MM.1S (cell line): ENCODE results near the gene ARID5A.

Experiments
- DNase-seq: peaks from one replicate; pipeline ENCODE4 v3.0.0-alpha.2; 2015
- H2AFZ ChIP-seq: fragments of 300-600 bp; sonication (generic); 2 replicates; pipeline ENCODE4 v1.6.0; 2016; ENCODE audit warnings: antibody characterized with exemption, low read length
- H3F3A ChIP-seq: fragments of 300-600 bp; sonication (generic); 2 replicates; pipeline ENCODE4 v1.6.1; 2016; ENCODE audit warnings: mild to moderate bottlenecking, antibody characterized with exemption, low read length, moderate library complexity, mixed read lengths; ENCODE audit not compliant: insufficient read depth
- H3K27ac ChIP-seq: fragments of 300-600 bp; sonication (generic); 2 replicates; pipeline ENCODE4 v1.5.1; 2016; ENCODE audit warnings: mild to moderate bottlenecking, low read length
- H3K27me3 ChIP-seq: fragments of 300-600 bp; sonication (generic); replicated peaks from 2 replicates; pipeline ENCODE4 v1.6.0; 2016; ENCODE audit warnings: low read length; ENCODE audit not compliant: insufficient read depth
- H3K36me3 ChIP-seq: fragments of 300-600 bp; sonication (generic); replicated peaks from 2 replicates; pipeline ENCODE4 v1.6.1; 2016; ENCODE audit warnings: mild to moderate bottlenecking, low read length, mixed read lengths; ENCODE audit not compliant: insufficient read depth
- H3K4me1 ChIP-seq: fragments of 300-600 bp; sonication (generic); 2 replicates; pipeline ENCODE4 v1.6.1; 2016; ENCODE audit warnings: low read length, mixed read lengths
- H3K4me2 ChIP-seq: fragments of 300-600 bp; sonication (generic); 2 replicates; pipeline ENCODE4 v1.6.0; 2016; ENCODE audit warnings: low read depth, low read length
- H3K4me3 ChIP-seq: fragments of 300-600 bp; sonication (generic); 2 replicates; pipeline ENCODE4 v1.5.1; 2016; ENCODE audit warnings: low read length, mixed read lengths
- H3K79me2 ChIP-seq: fragments of 300-600 bp; sonication (generic); 2 replicates; pipeline ENCODE4 v1.6.1; 2016; ENCODE audit warnings: mixed run types, low read length, mixed read lengths
- H3K9ac ChIP-seq: fragments of 300-600 bp; sonication (generic); 2 replicates; pipeline ENCODE4 v1.6.1; 2016; ENCODE audit warnings: low read length, mixed read lengths
- H3K9me2 ChIP-seq: fragments of 300-600 bp; sonication (generic); replicated peaks from 2 replicates; pipeline ENCODE4 v1.6.1; 2016; ENCODE audit warnings: mild to moderate bottlenecking, low read length, mixed read lengths; ENCODE audit not compliant: insufficient read depth
- H3K9me3 ChIP-seq: fragments of 300-600 bp; sonication (generic); replicated peaks from 2 replicates; pipeline ENCODE4 v1.6.1; 2016; ENCODE audit warnings: mild to moderate bottlenecking, low read length, mixed read lengths; ENCODE audit not compliant: insufficient read depth
- H4K20me1 ChIP-seq: fragments of 300-600 bp; sonication (generic); 2 replicates; pipeline ENCODE4 v1.6.1; 2016; ENCODE audit warnings: mild to moderate bottlenecking, low read length, moderate library complexity, mixed read lengths; ENCODE audit not compliant: insufficient read depth
- CTCF ChIP-seq: fragments of 300-600 bp; sonication (generic); IDR thresholded peaks from 2 replicates; pipeline ENCODE4 v1.5.1; 2016; ENCODE audit warnings: antibody characterized with exemption, low read length, mixed read lengths
- EZH2 ChIP-seq: fragments of 300-600 bp; sonication (generic); optimal IDR thresholded peaks from 2 replicates; pipeline ENCODE3; 2017; ENCODE audit warnings: low read depth, mild to moderate bottlenecking, antibody characterized with exemption, low read length, mixed read lengths
- EZH2phosphoT487 ChIP-seq: fragments of 300-600 bp; sonication (generic); IDR thresholded peaks from 2 replicates; pipeline ENCODE4 v1.6.1; 2018; ENCODE audit warnings: antibody characterized with exemption, low read length

The ARID5A gene

DNA sequence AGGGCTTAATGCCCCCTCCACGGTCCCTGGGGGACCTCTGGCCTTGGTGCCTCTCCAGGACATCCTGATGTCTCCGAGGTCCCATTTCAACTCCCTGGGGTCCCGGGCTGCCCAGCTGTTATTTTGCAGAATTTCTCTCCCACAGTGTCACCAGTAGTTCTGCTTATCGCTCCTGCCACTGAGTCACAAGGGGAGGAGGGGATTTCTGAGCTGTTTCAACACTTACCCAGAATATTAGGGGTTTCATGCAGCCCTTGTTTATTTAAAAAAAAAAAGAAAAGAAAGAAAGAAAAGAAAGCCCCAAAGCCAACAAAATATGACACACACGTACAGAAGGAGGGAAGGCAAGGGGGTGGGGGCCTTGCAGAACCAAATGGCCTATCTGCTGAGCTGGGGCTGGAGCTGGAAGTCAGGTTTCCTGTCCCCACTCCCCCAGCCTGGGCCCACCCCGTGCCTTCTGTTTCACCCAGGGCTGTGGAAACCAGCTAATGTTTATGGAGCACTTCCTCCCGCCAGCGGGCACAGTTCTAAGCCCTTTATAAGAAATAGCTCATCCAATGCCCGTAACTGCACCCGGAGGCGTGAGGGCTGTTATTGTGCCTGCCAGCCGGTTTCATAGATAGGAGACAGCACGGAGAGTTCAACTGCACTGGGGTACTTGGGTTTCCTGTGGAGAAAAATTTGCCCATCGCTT, 8.4 kb upstream of the ARID5A start:
- Histone ChIP-seq H3K27me3 (no peaks in the 10 kb centered on the region), H3K79me2 (peaks cover 17% of the 10 kb centered on the region), H4K20me1 (no peaks in the 10 kb centered on the region), H3K4me3 (peak overlapping the region; percentile 30; the same call in 1 of the 2 replicates), H3K9ac (peak overlapping the region; percentile 67), H3F3A (peaks cover 67% of the 10 kb centered on the region), H3K27ac (peak overlapping the region; percentile 100; the same call in 1 of the 2 replicates), H2AFZ (0 out of 2 replicates have a peak overlapping the region, but pooled peaks have one; percentile 23), H3K4me2 (peak overlapping the region; percentile 59), H3K4me1 (peaks cover 74% of the 10 kb centered on the region), H3K9me3 (no peaks in the 10 kb centered on the region), H3K36me3 (no peaks in the 10 kb centered on the region), H3K9me2 (no peaks in the 10 kb centered on the region)
- peak; percentile 52 for DNase-seq
- TF ChIP-seq EZH2phosphoT487: no peak
- TF ChIP-seq EZH2: no peak
- no peak for TF ChIP-seq CTCF

DNA sequence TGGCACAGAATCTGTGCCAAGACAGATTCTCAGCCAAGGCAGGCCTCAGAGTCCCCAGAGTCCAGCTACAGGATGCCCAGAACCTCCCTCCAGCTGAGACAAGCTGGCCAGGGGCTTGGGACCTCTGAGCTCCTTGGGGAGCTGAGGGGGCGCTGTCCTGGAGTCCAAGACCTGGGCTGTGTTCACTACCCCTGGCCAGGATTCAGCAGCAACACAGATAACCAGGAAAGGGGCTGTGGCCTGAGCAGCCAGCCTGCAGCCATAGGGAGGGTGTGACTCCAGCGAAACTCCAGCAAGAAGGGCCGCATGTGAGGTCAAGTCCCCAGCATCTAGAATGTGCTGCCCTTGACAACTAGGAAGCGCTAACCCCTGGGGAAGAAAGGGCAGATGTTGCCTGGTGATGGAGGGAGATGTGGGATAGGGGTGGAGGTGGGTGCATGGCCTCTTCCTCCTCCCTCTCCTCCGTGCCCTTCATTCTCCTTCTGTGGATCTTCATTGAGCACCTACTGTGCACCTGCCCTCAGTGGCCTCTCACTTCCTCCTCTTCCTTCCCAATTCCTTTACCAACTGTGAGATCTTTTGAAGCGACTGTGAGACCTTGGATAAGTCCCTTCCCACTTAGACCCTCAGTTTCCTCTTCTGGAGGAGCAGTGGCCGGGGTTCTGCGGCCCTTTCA, 7.7 kb upstream of the ARID5A start:
- TF ChIP-seq EZH2 (no peak), EZH2phosphoT487 (no peak), CTCF (no peak)
- H3K4me3 ChIP-seq: no peak overlapping the region
- H3K9me2 ChIP-seq: no peaks in the 10 kb centered on the region
- H3K9me3 ChIP-seq: no peaks in the 10 kb centered on the region
- no peaks in the 10 kb centered on the region for H3K27me3 ChIP-seq
- no peaks in the 10 kb centered on the region for H3K36me3 ChIP-seq
- H3K27ac ChIP-seq: peak overlapping the region; percentile 100; the same call in 1 of the 2 replicates
- H3K4me2 ChIP-seq: peak overlapping the region; percentile 59; the same call in 1 of the 2 replicates
- DNase-seq: no peak
- H3K9ac ChIP-seq: 0 out of 2 replicates have a peak overlapping the region, but pooled peaks have one; percentile 11
- H3F3A ChIP-seq: peaks cover 67% of the 10 kb centered on the region
- H2AFZ ChIP-seq: no peak overlapping the region
- peaks cover 17% of the 10 kb centered on the region for H3K79me2 ChIP-seq
- H3K4me1 ChIP-seq: peaks cover 79% of the 10 kb centered on the region
- H4K20me1 ChIP-seq: no peaks in the 10 kb centered on the region

- no peaks in the 10 kb centered on the region for H3K9me2 ChIP-seq
- no peaks in the 10 kb centered on the region for H3K36me3 ChIP-seq
- H3K4me3 ChIP-seq: no peak overlapping the region
- H3K79me2 ChIP-seq: peaks cover 17% of the 10 kb centered on the region
- no peak for TF ChIP-seq CTCF
- no peak for TF ChIP-seq EZH2
- TF ChIP-seq EZH2phosphoT487: no peak
- H3K9ac ChIP-seq: no peak overlapping the region
- no peaks in the 10 kb centered on the region for H4K20me1 ChIP-seq
- no peak overlapping the region for H2AFZ ChIP-seq
- no peaks in the 10 kb centered on the region for H3K27me3 ChIP-seq
- no peak overlapping the region for H3K4me2 ChIP-seq
- peaks cover 67% of the 10 kb centered on the region for H3F3A ChIP-seq
- no peak for DNase-seq
- no peaks in the 10 kb centered on the region for H3K9me3 ChIP-seq
- no peak overlapping the region for H3K27ac ChIP-seq
- H3K4me1 ChIP-seq: peaks cover 79% of the 10 kb centered on the region
Measured at GRCh38 chr2:96529376-96530143, 7.0 kb upstream of the ARID5A start.
